ENCODE results near the gene EFCAB12. TPM values are rescaled to one million over a fixed set of nuclear protein-coding genes. Genes with fewer than 3 reads are reported as not detected.
A peak's percentile ranks its signal among the peaks of the same experiment; 100 is the strongest.
"Not testable (repeated sequence)": the region's sequence is repeated elsewhere in the genome, so short reads cannot be mapped to it uniquely, and the experiment has no call there.

Gene EFCAB12
- polyA plus RNA-seq, 12 donors, result 0.05 to 0.57 (median 0.16) TPM; not detected in 2

DNA sequence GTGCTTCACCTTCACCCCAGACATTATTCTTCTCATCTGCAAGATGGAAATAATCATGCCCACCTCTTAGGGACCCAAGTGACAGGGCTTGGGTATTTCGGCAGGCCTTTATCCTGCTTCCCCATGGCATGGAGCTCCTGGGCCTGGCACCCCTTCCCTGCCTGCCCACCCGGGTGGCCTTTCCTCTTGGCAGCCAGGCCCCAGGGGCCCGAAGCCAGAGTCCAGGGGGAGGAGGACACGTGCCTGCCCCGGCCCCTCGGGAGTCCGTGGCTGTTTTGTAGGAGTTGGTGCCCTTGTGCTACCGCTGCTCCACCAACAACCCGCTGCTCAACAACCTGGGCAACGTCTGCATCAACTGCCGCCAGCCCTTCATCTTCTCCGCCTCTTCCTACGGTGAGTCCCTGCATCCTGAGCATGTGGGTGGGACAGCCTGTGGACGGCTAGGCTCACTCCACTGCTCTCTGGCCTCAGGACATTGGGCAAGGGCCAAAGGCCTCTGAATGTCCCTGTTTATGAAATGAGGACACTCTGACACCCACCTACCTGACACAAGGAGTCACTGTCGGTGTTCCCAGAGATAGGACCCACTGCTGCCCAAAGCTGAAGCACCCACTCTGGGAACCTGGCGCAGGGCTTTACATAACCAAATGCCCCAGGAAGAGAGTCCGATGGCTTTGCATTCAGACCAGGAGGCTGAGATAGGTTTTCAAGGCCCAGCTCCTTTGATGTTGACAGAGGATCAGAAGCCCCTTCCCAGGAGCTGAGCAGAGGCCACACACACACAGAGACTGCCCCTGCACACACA lies 34.5 kb downstream of the EFCAB12 start:
- not testable (repeated sequence) for DNase-seq

DNA sequence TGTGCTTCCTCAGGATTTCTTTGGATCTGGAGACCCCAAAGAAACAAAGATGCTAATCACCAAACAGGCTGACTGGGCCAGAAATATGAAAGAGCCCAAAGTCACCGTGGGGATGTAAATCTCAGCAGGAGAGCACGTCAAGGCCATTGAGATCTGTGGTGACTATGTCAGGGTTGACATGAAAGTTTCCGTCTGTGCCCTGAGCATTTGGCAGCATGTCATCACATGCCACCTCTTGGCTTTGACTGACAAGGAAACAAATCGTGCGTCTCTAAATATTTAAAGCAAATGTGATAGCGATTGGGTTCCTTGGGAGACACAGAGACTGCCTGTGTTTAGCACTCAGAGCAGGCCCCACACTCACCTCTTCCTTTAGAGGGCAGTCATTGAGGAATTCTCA lies 35.2 kb downstream of the EFCAB12 start:
- no peak for DNase-seq

DNA sequence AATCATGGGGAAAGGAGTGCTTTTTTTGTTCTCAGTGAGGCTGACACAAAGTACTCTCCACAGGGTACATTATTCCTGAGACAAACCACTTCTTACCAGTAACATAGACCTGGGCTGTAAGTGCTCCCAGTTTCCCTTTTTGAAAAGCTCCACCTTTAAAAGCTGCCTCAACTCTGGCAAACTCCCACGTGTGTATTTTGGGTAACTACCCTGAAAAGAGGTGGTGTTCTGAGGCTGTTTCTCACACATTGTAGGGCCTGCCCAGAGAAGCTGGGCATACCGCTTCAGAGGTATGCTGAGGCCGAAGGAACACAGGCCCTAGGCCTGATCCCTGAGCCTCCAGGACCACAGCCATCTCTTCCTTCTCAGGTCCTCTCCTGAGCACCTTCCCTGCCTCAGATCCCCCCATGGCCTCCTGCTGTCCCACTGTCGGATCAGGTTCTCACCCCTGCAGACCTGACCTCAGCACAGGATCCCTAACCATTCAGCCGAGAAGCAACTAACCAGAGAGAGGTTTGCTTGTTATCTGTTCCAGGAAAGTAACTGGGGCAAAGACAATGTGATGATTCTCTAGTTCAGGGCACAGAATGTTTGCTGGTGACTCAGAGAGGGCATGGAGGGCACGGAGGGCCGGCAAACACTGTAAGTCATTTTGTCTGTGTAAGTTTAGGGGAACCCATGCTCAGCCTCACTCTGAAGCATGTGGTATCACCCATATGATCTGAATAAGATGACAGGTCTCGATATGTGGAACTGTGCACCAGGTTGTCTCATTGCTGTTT lies 36.1 kb downstream of the EFCAB12 start:
- DNase-seq, result not testable (repeated sequence)

DNA sequence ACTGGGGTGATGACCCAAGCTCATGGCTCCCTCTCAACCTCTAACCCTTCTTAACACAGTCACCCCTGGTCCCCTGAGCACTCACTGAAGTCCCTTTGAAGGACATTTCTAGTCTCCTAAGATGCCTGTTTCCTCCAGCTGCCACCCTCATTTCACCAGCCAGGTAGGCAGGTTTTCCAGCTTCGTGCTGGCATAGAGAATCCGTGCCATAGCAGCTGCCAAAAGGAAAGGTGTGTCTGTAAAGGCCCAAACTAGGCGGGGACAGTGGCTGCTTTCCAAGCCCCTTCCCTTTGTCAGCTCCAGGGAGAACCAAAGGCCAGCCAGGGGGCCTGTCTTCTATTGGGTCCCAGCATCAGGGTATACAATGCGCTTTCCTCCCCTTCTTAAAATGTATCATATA lies 36.9 kb downstream of the EFCAB12 start:
- not testable (repeated sequence) for DNase-seq

DNA sequence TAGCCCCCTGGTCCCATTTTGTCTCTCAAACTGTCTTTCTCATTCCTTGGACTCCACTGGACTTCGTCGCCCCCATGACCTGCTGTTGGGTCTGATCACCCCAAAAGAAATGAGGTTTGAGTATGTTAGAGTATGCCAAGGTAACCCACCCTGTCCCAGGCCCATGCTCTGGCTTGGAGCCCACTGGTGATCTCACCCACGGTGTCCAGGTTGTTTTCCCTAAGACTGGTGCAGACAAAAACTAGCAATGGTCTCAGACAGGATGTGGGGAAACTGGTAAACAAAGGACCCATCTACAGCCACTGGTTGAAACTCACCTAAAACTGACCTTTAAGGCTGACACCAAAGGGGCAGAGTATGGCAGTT lies 38.9 kb downstream of the EFCAB12 start:
- no peak for DNase-seq

DNA sequence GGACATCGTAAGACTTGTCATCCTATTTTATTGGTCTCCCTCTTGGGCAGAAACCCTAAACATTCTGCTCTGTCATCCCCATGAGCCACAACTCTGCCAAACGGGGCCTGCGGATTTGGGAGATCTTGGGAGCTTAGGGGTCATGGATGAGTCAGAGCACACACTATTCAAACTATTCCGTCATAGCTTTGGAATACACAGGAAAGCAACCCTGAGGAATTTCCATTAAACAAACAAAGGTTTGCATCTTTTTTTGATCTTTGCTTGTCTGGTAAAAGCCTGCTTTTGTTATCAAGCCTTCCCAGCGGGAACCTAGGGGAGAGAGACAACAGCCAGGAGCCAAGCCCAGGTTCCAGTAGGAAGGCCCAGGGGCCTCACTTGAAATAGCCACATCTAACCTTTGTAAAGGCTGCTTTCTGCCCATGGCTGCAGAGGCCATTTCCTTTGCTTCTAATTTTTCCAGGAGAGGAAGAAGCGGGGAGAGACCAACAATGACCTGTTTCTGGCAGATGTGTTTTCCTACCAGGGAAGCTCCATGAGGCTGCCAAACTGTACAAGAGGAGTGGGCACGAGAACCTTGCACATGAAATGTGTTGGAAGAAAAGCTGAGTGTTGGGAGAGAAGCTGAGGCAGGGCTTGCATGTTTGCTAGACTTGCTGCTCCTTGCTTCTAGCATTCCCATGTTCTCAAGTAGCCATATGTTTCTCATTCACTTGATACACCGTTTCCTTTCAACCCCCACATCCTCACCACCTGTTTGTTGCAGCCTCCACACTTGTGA lies 39.5 kb downstream of the EFCAB12 start:
- not testable (repeated sequence) for DNase-seq

DNA sequence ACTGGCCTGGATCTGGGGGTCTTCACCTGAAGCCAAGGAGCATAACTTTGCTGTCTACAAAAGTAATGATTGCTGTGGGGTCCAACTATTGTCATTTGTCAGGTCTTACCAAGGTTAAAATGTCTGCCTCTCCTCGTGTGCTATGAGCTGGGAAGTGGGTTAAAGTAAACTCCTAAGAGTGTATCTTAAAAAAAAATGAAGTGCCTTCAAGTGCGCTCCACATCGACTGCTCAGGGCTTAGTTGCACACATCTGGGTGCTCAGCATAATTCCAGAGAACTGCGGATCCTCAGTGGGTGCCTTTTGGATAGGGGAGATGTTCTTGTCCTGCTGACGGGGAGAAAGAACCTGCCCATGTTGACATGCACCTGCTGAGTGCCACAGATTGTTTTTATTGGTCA lies 40.9 kb downstream of the EFCAB12 start:
- no peak for DNase-seq

DNA sequence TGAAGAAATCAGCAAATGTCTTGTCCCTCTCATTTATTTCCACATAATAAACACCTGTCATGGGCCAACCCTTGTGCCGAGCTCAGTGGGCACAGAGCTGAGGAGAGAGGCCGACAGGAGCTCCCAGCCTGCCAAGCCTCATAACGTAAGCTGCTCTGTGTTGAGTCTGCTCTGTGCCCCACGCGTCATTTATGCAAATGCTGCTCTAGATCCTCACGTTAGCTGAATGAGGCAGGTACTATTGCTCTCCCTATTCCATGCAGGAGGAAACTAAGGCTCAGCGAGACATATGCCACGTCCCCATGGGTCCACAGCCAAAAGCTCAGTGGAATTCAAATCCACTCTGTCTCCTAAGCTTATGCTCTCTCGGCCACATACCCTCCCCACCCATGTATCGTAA lies 41.5 kb downstream of the EFCAB12 start:
- no peak for DNase-seq

DNA sequence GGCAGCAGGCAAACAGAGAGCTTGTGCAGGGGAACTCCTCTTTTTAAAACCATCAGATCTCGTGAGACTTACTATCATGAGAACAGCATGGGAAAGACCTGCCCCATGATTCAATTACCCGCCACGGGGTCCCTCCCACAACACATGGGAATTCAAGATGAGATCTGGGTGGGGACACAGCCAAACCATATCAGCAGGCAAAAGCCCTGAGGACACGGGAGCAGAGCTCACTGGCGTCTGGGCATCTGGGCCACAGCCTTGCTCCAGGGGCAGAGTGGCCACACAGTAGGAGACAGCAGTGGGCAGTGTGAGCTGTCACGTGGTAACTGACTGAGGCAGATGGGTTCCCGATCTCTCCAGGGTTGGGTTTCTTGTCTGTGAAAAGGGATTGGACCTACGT lies 42.9 kb downstream of the EFCAB12 start:
- not testable (repeated sequence) for DNase-seq

DNA sequence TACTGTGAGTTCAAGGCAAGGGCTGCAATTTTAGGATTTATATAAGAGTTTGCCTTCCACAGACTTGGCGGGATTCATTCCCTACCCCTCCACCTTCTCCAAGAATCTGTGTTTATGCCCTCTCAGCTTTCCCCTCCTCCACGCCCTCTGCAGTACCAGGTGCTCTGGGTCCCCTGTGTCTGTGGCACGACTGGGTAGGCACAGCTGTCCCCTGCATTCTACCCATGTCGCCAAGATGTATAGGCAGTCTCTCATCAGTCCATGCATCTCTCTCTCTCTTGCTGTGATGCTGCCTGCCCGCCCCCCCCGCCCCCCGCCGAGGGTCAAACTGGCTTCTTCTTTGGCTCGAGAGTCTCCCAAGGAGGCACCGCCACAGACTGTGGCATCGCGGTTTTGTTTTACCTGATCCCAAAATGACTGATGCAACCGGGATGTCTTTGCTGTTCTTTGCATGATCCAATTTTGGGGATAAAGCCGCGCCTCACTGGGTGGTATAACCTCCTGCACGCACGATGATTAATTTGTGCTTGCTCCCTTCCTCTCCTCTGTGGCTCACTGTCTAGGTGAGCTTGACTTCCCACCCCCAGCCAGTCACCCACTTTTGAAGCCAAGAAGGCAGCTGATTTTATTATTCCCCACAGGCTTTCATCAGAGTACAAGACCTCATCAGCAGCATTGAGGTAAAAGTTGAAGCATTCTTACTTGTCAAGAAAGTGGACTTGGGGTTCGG lies 43.7 kb downstream of the EFCAB12 start:
- DNase-seq, result no peak

DNA sequence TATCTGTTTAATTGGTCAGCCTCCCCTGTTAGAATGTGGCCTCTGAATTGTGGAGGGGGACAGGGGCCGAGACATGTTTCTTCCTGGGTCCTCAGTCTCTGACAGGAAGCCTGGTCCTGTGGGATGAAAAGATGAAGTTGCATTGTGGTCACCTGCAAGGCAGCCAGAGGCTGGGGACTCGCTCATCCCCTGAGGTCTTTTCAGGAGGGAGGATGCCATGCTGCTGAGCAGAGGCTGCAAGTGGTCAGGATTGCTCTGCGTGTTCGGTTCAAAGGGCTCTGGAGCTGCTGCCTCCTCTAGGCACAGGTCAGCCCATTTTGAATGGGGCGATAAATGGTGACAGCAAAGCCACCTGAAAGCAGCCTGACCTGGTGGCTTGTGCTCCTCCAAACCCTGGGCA lies 44.3 kb downstream of the EFCAB12 start:
- not testable (repeated sequence) for DNase-seq

DNA sequence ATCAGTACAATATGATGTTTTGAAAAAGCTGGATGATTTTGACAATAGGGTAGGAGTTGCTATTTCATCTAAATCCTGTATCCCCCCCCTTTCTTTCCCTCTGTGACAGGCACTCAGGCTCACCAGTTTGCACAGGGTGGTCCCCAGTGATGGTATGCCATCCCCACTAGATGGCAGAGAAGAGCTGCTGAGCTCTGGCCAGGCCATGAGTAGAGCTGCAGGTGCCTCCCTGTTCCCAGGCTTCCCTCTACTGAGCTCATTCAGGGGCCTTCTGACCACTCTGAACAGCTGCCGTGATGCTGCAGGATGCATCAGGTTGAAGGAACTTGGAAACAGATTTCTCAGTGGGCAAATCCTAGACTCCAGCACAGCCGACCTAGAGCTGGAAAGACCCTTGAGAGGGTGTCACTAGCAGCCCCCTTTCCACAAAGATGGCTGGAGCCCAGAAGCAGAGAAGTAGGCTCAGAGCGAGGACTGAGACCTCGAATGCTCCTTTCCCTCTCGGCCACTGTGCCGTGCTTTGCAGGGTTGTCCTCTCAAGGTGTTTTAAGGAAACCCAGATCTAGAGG lies 45.1 kb downstream of the EFCAB12 start:
- peak; percentile 55 for DNase-seq

DNA sequence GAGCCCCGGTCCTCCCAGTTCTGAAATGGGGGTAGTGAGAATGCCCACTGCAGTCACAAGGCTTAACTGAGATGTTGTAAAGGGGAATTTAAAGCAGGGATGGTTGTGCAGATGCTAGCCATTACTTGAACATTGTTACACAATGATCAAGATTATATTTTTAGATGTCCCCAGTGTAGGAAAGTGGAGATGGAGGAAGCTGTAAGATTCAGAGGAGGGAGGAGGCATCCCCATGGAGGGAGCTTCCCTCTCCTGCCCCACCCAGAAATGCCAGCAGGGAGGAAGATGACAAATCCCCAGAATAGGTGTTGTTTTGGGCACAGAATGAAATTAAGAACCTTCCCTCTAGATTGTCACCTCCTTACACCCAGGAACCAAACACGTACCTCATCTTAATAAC lies 46.1 kb downstream of the EFCAB12 start:
- DNase-seq, result no peak

DNA sequence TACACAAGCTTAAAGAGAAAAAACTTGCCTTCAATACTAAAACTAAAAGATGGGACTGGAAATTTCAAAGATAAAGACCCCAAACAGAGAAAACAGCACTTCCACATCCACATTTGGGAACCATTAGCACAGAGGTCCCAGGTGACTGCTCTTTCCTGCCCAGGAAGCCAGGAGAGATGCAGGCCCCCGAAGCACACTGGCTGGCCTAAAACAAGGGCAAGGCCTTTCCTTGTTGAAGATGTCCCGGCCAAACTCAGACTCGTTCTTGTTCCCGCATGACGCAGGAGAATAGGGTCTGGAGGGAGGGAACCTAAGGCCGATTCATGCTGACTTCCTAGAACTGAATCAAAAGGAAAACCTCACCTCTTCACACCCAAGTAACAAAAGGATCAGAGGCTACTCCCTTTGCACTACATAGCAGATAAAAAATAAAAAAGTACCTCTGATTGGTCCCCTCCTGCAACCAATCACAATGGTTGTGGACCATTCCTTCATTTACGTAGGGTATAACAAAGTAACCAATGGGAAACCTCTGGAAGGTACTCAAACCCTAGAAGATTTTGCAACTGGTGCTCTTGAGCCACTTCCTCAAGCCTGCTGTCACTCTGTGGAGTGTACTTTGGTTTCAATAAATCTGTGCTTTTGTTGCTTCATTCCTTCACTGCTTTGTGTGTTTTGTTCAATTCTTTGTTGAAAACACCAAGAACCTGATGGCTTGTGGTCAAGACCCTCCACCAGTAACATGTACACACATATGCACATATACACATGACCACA lies 48.7 kb downstream of the EFCAB12 start:
- DNase-seq, result no peak

DNA sequence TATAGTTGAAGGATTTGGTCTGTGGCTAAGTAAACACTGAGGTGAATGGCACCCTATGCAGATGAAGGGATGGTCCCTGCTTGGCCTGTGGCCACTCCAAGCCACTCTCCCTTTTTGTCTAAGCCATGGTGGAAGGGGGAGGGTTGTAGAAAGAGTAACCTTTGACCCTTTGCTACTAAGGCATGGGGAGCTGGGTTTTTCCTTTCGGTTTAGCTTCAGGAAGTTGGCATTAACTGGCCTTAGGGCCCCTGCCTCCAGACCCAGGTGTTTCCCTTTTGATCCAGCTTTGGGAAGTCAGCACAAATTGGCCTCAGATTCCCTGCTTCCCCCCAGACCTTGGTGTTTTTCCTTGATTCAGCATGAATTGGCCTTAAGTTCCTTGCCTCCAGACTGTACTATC lies 49.5 kb downstream of the EFCAB12 start:
- DNase-seq, result no peak

DNA sequence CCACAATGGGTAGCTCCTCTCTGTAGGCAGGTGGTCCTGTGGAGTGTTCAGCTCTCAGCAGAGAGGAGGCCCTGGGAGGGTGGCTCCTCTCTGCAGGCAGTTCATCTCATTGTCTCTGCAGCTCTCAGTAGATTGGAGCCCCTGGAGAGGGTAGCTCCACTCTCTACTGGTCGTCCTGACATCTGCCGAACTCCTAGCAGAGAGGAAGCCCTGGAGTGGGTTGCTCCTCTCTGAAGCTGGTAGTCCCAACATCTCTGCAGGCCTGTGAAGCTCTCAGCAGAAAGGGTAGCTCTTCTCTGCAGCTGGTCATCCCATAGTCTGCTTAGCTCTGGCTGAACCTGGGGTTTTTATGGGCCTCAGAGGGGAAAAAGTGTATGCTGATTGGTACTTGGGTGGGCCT lies 50.8 kb downstream of the EFCAB12 start:
- no peak for DNase-seq

DNA sequence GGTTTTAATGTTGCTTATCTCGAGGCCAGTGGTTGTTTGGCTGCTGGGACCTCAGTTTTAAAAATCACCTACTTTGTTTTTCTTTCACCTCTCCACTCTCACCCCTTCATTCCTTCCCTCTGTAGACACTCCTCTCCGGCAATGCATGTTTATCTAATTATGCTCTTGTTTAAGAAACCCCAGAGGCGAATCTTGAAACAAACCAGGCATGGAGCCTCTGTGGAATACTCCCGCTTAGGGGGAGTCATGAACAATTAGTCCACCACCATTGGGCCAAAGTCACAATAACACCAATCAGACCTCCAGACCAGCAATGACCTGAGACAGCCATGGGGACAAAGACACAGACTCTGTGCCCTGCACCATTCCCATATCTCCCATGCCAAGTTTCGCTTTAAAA lies 53.3 kb downstream of the EFCAB12 start:
- no peak for DNase-seq

DNA sequence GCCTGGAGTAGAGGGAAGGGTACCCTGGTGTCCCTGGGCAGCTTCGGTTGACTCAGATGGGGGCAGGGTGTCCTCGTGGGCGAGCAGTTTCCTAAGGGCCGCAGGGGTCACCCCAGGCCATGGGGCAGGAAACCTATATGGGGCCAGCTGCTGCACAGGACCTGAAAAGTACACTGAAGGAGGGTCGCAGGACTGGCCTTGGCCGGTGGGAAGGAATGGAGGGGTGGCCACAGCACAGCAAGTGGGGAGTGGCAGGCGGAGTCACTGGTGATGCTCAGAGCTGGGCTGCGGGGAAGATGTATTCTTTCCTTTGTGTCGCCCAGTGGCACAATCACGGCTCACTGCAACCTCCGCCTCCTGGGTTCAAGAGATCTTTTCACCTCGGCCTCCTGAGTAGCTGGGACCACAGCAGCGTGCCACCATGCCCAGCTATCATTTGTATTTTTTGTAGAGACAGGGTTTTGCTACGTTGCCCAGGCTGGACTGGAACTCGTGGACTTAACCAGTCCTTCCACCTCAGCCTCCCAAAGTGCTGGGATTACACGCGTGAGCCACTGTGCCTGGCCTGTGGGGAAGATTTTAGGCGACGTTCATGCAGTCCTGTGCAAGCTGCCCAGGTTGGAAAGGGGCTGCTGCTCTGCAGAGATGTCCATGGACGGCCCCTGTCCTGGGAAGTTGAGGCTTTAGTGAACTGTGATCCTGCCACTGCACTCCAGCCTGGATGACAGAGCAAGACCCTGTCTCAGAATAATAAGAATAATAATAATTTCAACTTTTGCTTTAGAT lies 57.2 kb downstream of the EFCAB12 start:
- DNase-seq, result no peak

DNA sequence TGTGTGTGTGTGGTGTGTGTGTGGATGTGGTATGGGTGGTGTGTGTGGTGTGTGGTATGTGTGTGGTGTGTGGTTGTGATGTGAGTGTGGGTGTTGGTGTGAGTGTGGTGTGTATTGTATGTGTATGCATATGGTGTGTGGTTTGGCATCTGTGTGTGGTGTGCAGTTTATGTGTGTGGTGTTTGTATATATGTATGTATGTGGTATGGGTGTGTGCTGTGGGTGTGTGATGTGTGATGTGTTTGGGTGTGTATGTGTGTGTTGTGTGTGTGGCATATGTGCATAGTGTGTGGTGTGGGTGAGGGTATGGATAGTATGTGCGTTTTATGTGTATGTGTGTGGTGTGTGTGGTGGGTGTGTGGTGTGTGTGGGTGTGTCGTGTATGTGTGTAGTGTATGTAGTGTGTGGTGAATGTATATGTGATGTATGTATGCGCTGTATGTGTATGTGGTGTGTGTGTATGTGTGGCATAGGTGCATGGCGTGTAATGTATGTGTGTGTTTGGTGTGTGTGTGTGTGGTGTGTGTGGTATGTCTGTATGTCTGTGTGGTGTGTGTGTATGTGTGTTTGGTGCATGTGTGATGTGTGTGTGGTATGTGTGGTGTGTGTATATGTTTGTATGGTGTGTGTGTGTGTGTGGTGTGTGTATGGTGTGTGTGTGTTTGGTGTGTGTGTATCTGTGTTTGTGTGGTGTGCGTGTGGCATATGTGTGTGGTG lies 58.0 kb downstream of the EFCAB12 start:
- no peak for DNase-seq
